ENCODE measurements around the gene GALNT4. TPM values are rescaled to one million over a fixed set of nuclear protein-coding genes. Genes with fewer than 3 reads are reported as not detected.

GALNT4 gene
- total and polyA plus RNA-seq, 4 donors = 3.0 to 16.0 (median 7.0) TPM

GRCh38 chr12:89494411-89495231, 30.0 kb downstream of the GALNT4 start:
- no peaks in the 10 kb centered on the region for H3K9me3 ChIP-seq (ENCODE audit: control insufficient read depth in 4 of 4, insufficient read depth in 3 of 4, low read length in 3 of 4)
- no peak overlapping the region for H3K9ac ChIP-seq (ENCODE audit: insufficient read depth in 1 of 2, low read length in 2 of 2)
- peaks cover 0 to 11% (median 0%) of the 10 kb centered on the region in 4 donors for H3K36me3 ChIP-seq (ENCODE audit: control insufficient read depth in 4 of 4, insufficient read depth in 4 of 4, low read length in 4 of 4)
- TF ChIP-seq CTCF (IDR thresholded peaks at IDR 0.05; ENCODE audit: control extremely low read depth, extremely low read depth) = no peak
- no peak overlapping the region for H3K27ac ChIP-seq (ENCODE audit: low read depth in 1 of 2, low read length in 1 of 2)
- DNase-seq (no peak), ATAC-seq (ENCODE audit: insufficient read depth, low FRiP score) (no peak)
- H3K4me3 ChIP-seq = no peak overlapping the region
- H3K27me3 ChIP-seq (ENCODE audit: control insufficient read depth in 3 of 3, insufficient read depth in 3 of 3, low read length in 2 of 3) = no peaks in the 10 kb centered on the region
- no peaks in the 10 kb centered on the region for H3K4me1 ChIP-seq (ENCODE audit: control insufficient read depth in 5 of 5, insufficient read depth in 5 of 5, low read length in 5 of 5)
- 83 to 87% methylated on average over 9 of the region's 9 CpGs for WGBS, 2 donors

GRCh38 chr12:89493670-89494302, 30.8 kb downstream of the GALNT4 start:
- Histone ChIP-seq H3K9me3 (ENCODE audit: control insufficient read depth in 4 of 4, insufficient read depth in 3 of 4, low read length in 3 of 4) (no peaks in the 10 kb centered on the region), H3K36me3 (ENCODE audit: control insufficient read depth in 4 of 4, insufficient read depth in 4 of 4, low read length in 4 of 4) (peaks cover 0 to 14% (median 0%) of the 10 kb centered on the region in 4 donors), H3K4me1 (ENCODE audit: control insufficient read depth in 5 of 5, insufficient read depth in 5 of 5, low read length in 5 of 5) (no peaks in the 10 kb centered on the region), H3K27me3 (ENCODE audit: control insufficient read depth in 3 of 3, insufficient read depth in 3 of 3, low read length in 2 of 3) (no peaks in the 10 kb centered on the region), H3K4me3 (no peak overlapping the region), H3K9ac (ENCODE audit: insufficient read depth in 1 of 2, low read length in 2 of 2) (no peak overlapping the region), H3K27ac (ENCODE audit: low read depth in 1 of 2, low read length in 1 of 2) (no peak overlapping the region)
- DNase-seq (no peak), ATAC-seq (ENCODE audit: insufficient read depth, low FRiP score) (no peak)
- TF ChIP-seq CTCF (IDR thresholded peaks at IDR 0.05; ENCODE audit: control extremely low read depth, extremely low read depth) = no peak
- WGBS, 2 donors = 82 to 91% methylated on average over 5 of the region's 5 CpGs

GRCh38 chr12:89492883-89493282, 31.7 kb downstream of the GALNT4 start:
- no peak overlapping the region for H3K27ac ChIP-seq (ENCODE audit: low read depth in 1 of 2, low read length in 1 of 2)
- H3K4me3 ChIP-seq = no peak overlapping the region
- TF ChIP-seq CTCF (IDR thresholded peaks at IDR 0.05; ENCODE audit: control extremely low read depth, extremely low read depth) = no peak
- WGBS, 2 donors = 66 to 85% methylated on average over 5 of the region's 5 CpGs
- H3K27me3 ChIP-seq (ENCODE audit: control insufficient read depth in 3 of 3, insufficient read depth in 3 of 3, low read length in 2 of 3) = no peaks in the 10 kb centered on the region
- H3K9me3 ChIP-seq (ENCODE audit: control insufficient read depth in 4 of 4, insufficient read depth in 3 of 4, low read length in 3 of 4) = no peaks in the 10 kb centered on the region
- no peak overlapping the region for H3K9ac ChIP-seq (ENCODE audit: insufficient read depth in 1 of 2, low read length in 2 of 2)
- no peaks in the 10 kb centered on the region for H3K4me1 ChIP-seq (ENCODE audit: control insufficient read depth in 5 of 5, insufficient read depth in 5 of 5, low read length in 5 of 5)
- no peak for ATAC-seq (ENCODE audit: insufficient read depth, low FRiP score)
- DNase-seq = no peak
- peaks cover 0 to 14% (median 0%) of the 10 kb centered on the region in 4 donors for H3K36me3 ChIP-seq (ENCODE audit: control insufficient read depth in 4 of 4, insufficient read depth in 4 of 4, low read length in 4 of 4)

Data from lung (tissue), 12 donors.